ENCODE results near the gene SOD2. TPM values are rescaled to one million over a fixed set of nuclear protein-coding genes. Genes with fewer than 3 reads are reported as not detected.

SOD2 gene
- total and polyA plus RNA-seq, 9 of the 15 experiments (the other 6 are each of a cell fraction or from before 2014, with no cell fraction given), result 39.8 to 140 (median 95.8) TPM

DNA sequence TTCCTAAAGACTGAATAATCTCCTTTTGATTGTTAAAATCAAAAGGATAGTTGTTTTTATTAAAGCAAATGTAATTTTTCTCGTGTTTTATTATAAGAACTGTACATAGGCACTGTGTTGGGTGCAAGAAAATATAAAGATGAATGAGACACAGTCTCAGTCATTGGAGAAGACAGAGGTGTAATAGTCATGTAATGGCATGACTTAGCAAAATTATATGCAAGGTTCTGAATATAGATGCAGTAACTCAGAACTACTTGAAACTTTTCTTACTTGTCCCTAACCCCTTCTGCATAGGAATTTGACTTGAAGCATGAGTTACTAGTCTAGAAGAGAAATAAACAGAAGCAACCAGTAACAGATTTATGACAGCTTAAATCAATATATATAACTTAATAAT, 49.1 kb upstream of the SOD2 start (continued):
- TF ChIP-seq, protein P1, sequence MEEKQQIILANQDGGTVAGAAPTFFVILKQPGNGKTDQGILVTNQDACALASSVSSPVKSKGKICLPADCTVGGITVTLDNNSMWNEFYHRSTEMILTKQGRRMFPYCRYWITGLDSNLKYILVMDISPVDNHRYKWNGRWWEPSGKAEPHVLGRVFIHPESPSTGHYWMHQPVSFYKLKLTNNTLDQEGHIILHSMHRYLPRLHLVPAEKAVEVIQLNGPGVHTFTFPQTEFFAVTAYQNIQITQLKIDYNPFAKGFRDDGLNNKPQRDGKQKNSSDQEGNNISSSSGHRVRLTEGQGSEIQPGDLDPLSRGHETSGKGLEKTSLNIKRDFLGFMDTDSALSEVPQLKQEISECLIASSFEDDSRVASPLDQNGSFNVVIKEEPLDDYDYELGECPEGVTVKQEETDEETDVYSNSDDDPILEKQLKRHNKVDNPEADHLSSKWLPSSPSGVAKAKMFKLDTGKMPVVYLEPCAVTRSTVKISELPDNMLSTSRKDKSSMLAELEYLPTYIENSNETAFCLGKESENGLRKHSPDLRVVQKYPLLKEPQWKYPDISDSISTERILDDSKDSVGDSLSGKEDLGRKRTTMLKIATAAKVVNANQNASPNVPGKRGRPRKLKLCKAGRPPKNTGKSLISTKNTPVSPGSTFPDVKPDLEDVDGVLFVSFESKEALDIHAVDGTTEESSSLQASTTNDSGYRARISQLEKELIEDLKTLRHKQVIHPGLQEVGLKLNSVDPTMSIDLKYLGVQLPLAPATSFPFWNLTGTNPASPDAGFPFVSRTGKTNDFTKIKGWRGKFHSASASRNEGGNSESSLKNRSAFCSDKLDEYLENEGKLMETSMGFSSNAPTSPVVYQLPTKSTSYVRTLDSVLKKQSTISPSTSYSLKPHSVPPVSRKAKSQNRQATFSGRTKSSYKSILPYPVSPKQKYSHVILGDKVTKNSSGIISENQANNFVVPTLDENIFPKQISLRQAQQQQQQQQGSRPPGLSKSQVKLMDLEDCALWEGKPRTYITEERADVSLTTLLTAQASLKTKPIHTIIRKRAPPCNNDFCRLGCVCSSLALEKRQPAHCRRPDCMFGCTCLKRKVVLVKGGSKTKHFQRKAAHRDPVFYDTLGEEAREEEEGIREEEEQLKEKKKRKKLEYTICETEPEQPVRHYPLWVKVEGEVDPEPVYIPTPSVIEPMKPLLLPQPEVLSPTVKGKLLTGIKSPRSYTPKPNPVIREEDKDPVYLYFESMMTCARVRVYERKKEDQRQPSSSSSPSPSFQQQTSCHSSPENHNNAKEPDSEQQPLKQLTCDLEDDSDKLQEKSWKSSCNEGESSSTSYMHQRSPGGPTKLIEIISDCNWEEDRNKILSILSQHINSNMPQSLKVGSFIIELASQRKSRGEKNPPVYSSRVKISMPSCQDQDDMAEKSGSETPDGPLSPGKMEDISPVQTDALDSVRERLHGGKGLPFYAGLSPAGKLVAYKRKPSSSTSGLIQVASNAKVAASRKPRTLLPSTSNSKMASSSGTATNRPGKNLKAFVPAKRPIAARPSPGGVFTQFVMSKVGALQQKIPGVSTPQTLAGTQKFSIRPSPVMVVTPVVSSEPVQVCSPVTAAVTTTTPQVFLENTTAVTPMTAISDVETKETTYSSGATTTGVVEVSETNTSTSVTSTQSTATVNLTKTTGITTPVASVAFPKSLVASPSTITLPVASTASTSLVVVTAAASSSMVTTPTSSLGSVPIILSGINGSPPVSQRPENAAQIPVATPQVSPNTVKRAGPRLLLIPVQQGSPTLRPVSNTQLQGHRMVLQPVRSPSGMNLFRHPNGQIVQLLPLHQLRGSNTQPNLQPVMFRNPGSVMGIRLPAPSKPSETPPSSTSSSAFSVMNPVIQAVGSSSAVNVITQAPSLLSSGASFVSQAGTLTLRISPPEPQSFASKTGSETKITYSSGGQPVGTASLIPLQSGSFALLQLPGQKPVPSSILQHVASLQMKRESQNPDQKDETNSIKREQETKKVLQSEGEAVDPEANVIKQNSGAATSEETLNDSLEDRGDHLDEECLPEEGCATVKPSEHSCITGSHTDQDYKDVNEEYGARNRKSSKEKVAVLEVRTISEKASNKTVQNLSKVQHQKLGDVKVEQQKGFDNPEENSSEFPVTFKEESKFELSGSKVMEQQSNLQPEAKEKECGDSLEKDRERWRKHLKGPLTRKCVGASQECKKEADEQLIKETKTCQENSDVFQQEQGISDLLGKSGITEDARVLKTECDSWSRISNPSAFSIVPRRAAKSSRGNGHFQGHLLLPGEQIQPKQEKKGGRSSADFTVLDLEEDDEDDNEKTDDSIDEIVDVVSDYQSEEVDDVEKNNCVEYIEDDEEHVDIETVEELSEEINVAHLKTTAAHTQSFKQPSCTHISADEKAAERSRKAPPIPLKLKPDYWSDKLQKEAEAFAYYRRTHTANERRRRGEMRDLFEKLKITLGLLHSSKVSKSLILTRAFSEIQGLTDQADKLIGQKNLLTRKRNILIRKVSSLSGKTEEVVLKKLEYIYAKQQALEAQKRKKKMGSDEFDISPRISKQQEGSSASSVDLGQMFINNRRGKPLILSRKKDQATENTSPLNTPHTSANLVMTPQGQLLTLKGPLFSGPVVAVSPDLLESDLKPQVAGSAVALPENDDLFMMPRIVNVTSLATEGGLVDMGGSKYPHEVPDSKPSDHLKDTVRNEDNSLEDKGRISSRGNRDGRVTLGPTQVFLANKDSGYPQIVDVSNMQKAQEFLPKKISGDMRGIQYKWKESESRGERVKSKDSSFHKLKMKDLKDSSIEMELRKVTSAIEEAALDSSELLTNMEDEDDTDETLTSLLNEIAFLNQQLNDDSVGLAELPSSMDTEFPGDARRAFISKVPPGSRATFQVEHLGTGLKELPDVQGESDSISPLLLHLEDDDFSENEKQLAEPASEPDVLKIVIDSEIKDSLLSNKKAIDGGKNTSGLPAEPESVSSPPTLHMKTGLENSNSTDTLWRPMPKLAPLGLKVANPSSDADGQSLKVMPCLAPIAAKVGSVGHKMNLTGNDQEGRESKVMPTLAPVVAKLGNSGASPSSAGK (IDR thresholded peaks at IDR 0.05), result no peak
- TF ChIP-seq RFX7 (CRISPR knock-in tag; IDR thresholded peaks at IDR 0.05), result no peak
- no peak for TF ChIP-seq FIP1L1 (IDR thresholded peaks at IDR 0.05; ENCODE audit: low read depth, low read length, poor library complexity, severe bottlenecking)
- peak; percentile 94 for TF ChIP-seq ZNF316 (IDR thresholded peaks at IDR 0.05)
- no peak for TF ChIP-seq NONO (IDR thresholded peaks at IDR 0.05; ENCODE audit: low read depth in 2 of 2, low read length in 1 of 2)
- TF ChIP-seq MAFK (IDR thresholded peaks at IDR 0.05; ENCODE audit: low read length), result peak; percentile 54; the same call in 1 of the 2 replicates
- TF ChIP-seq, protein P2, sequence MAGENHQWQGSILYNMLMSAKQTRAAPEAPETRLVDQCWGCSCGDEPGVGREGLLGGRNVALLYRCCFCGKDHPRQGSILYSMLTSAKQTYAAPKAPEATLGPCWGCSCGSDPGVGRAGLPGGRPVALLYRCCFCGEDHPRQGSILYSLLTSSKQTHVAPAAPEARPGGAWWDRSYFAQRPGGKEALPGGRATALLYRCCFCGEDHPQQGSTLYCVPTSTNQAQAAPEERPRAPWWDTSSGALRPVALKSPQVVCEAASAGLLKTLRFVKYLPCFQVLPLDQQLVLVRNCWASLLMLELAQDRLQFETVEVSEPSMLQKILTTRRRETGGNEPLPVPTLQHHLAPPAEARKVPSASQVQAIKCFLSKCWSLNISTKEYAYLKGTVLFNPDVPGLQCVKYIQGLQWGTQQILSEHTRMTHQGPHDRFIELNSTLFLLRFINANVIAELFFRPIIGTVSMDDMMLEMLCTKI (IDR thresholded peaks at IDR 0.05; ENCODE audit: partially characterized antibody), result no peak
- no peak for TF ChIP-seq HDAC6 (IDR thresholded peaks at IDR 0.05; ENCODE audit: low read depth, low read length)
- TF ChIP-seq, protein P3, sequence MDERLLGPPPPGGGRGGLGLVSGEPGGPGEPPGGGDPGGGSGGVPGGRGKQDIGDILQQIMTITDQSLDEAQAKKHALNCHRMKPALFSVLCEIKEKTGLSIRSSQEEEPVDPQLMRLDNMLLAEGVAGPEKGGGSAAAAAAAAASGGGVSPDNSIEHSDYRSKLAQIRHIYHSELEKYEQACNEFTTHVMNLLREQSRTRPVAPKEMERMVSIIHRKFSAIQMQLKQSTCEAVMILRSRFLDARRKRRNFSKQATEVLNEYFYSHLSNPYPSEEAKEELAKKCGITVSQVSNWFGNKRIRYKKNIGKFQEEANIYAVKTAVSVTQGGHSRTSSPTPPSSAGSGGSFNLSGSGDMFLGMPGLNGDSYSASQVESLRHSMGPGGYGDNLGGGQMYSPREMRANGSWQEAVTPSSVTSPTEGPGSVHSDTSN (CRISPR knock-in tag; IDR thresholded peaks at IDR 0.05; ENCODE audit: low read depth), result no peak
- TF ChIP-seq, protein P3 (tag; conservative IDR thresholded peaks at IDR 0.05; ENCODE audit: low read depth), result no peak
- TF ChIP-seq, protein P4, sequence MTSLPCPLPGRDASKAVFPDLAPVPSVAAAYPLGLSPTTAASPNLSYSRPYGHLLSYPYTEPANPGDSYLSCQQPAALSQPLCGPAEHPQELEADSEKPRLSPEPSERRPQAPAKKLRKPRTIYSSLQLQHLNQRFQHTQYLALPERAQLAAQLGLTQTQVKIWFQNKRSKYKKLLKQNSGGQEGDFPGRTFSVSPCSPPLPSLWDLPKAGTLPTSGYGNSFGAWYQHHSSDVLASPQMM (CRISPR knock-in tag; IDR thresholded peaks at IDR 0.05), result no peak
- no peak for TF ChIP-seq CBFB (CRISPR knock-in tag; IDR thresholded peaks at IDR 0.05)
- no peak for TF ChIP-seq FOXJ2 (tag; IDR thresholded peaks at IDR 0.05)
